ENCODE results near the gene AATF.

GRCh38 chr17:37060094-37060493 is 111.3 kb downstream of the AATF start:
- TF ChIP-seq POLR2A (IDR thresholded peaks at IDR 0.05), result no peak
- no peak for TF ChIP-seq CTCF (IDR thresholded peaks at IDR 0.05)
- no peak for TF ChIP-seq EP300 (IDR thresholded peaks at IDR 0.05)

Measured in tibial nerve (tissue), 4 donors.